Sciatic nerve (tissue), 2 donors: ENCODE measurements around the gene TFF2. TPM values are rescaled to one million over a fixed set of nuclear protein-coding genes. Genes with fewer than 3 reads are reported as not detected.

Experiments used
- ATAC-seq: fragments of 200-7000 bp; cut with Tn5 transposase; one replicate; pipeline ENCODE4 v1.9.1; 2020; ENCODE audit warnings: mild to moderate bottlenecking, moderate library complexity
- DNase-seq: peaks from one replicate; pipeline ENCODE4 v3.0.0-alpha.2; 2020; ENCODE audit warnings: low spot score
- intact Hi-C: fragments of 100-400 bp; cut with DNase I; formaldehyde crosslinking; loops from one replicate; pipeline ENCODE4 v1.14.2; 2022
- total RNA-seq: library from RNA; stranded (reverse); fragmentation: NEBNext Ultra II Directional; extraction: Animal tissue kit (Norgen Biotek cat#: 25700); gene quantifications from one replicate; pipeline ENCODE4 v1.2.1, GENCODE V29; 2021
- donor health status: DM: no; HTN: no; CAD: no.
- donor health status: DM: no; HTN: no; CAD: no.

Gene TFF2
- total RNA-seq, 1 donor from 2014 or later = not detected

GRCh38 chr21:42351626-42352440, 1.0 kb upstream of the TFF2 start:
- DNase-seq (peak; percentile 32), ATAC-seq (no peak)
- intact Hi-C loops = no loop called here

GRCh38 chr21:42350318-42350910, 380 bp downstream of the TFF2 start:
- intact Hi-C loops = no loop called here
- no peak for ATAC-seq
- DNase-seq = peak; percentile 7

GRCh38 chr21:42349420-42350317, 1.1 kb downstream of the TFF2 start:
- DNase-seq = peak; percentile 34

GRCh38 chr21:42348762-42349161, 2.0 kb downstream of the TFF2 start:
- no peak for ATAC-seq
- DNase-seq = peak; percentile 2
- intact Hi-C loops = no loop called here

More at GRCh38 chr21:42349420-42350317, 1.1 kb downstream of the TFF2 start:
- intact Hi-C loops = no loop called here
- no peak for ATAC-seq

GRCh38 chr21:42347601-42348327, 3.0 kb downstream of the TFF2 start:
- ATAC-seq = no peak

GRCh38 chr21:42346866-42347600, 3.8 kb downstream of the TFF2 start:
- DNase-seq (no peak), ATAC-seq (no peak)
- intact Hi-C loops = no loop called here

More at GRCh38 chr21:42347601-42348327, 3.0 kb downstream of the TFF2 start:
- no peak for DNase-seq
- intact Hi-C loops = no loop called here

- ATAC-seq (no peak), DNase-seq (no peak)
- intact Hi-C loops = no loop called here
Observed at GRCh38 chr21:42346441-42346840, 4.4 kb downstream of the TFF2 start.

GRCh38 chr21:42344631-42345030, 6.2 kb downstream of the TFF2 start:
- intact Hi-C loops = no loop called here
- no peak for DNase-seq
- ATAC-seq = no peak

GRCh38 chr21:42343963-42344510, 6.8 kb downstream of the TFF2 start:
- ATAC-seq (no peak), DNase-seq (no peak)
- intact Hi-C loops = no loop called here

GRCh38 chr21:42343556-42343955, 7.2 kb downstream of the TFF2 start:
- DNase-seq (no peak), ATAC-seq (no peak)
- intact Hi-C loops = no loop called here

- DNase-seq = no peak
- no peak for ATAC-seq
- intact Hi-C loops = no loop called here
Observed at GRCh38 chr21:42343101-42343500, 7.7 kb downstream of the TFF2 start.

GRCh38 chr21:42341776-42342542, 8.8 kb downstream of the TFF2 start:
- DNase-seq (no peak), ATAC-seq (no peak)
- intact Hi-C loops = no loop called here

GRCh38 chr21:42340187-42341050, 10.4 kb downstream of the TFF2 start:
- DNase-seq (no peak), ATAC-seq (no peak)
- intact Hi-C loops = no loop called here

GRCh38 chr21:42338729-42339715, 11.8 kb downstream of the TFF2 start:
- peak; percentile 48 for DNase-seq
- intact Hi-C loops = no loop called here
- no peak for ATAC-seq
